GM12872 (cell line): ENCODE measurements around the gene CCDC194.

Source experiments
- CTCF ChIP-seq: IDR thresholded peaks from 3 replicates; pipeline ENCODE4 v1.5.1; 2011; ENCODE audit warnings: low read depth, mild to moderate bottlenecking, low read length, moderate library complexity; ENCODE audit not compliant: insufficient read depth

CCDC194 gene

GRCh38 chr19:17379221-17379631 is 14.8 kb downstream of the CCDC194 start:
- TF ChIP-seq CTCF, result no peak

- no peak for TF ChIP-seq CTCF
Measured at GRCh38 chr19:17378271-17378670, 15.7 kb downstream of the CCDC194 start.

GRCh38 chr19:17376935-17377600 is 16.9 kb downstream of the CCDC194 start, which contains the start of gene PLVAP:
PLVAP (minus strand) TSS chr19:17377342; CDS start chr19:17377288, 54 bp downstream.
- no peak for TF ChIP-seq CTCF

- no peak for TF ChIP-seq CTCF
Measured at GRCh38 chr19:17370026-17370587, 23.9 kb downstream of the CCDC194 start.

- no peak for TF ChIP-seq CTCF
Measured at GRCh38 chr19:17365361-17365760, 28.6 kb downstream of the CCDC194 start.

- TF ChIP-seq CTCF, result no peak
Measured at GRCh38 chr19:17359905-17360800, 33.8 kb downstream of the CCDC194 start.

- no peak for TF ChIP-seq CTCF
Measured at GRCh38 chr19:17358395-17358794, 35.6 kb downstream of the CCDC194 start.
